H9 (cell line): ENCODE data around the gene PPP1R26. TPM values are rescaled to one million over a fixed set of nuclear protein-coding genes. Genes with fewer than 3 reads are reported as not detected.

Experiments
- DNase-seq: peaks from one replicate; pipeline ENCODE4 v3.0.0-alpha.2; 2017
- H2AFZ ChIP-seq: one replicate; pipeline ENCODE4 v1.6.1; 2013; ENCODE audit warnings: mild to moderate bottlenecking, low read length, control low read depth, moderate library complexity
- H2AK5ac ChIP-seq: 2 replicates; pipeline ENCODE4 v1.6.1; 2013; ENCODE audit warnings: low read length, control low read depth, mixed read lengths; ENCODE audit not compliant: insufficient read length
- H2BK120ac ChIP-seq: one replicate; pipeline ENCODE4 v1.6.1; 2013; ENCODE audit warnings: low read depth, mild to moderate bottlenecking, low read length, control low read depth, inconsistent platforms; ENCODE audit not compliant: poor library complexity, severe bottlenecking
- H2BK12ac ChIP-seq: 2 replicates; pipeline ENCODE4 v1.6.1; 2013; ENCODE audit warnings: low read length, control low read depth, mixed read lengths, low read depth; ENCODE audit not compliant: insufficient read length
- H2BK15ac ChIP-seq: 2 replicates; pipeline ENCODE4 v1.6.1; 2013; ENCODE audit warnings: low read depth, low read length, control low read depth
- H2BK20ac ChIP-seq: one replicate; pipeline ENCODE4 v1.6.1; 2013; ENCODE audit warnings: low read depth, mild to moderate bottlenecking, low read length, control low read depth, inconsistent platforms; ENCODE audit not compliant: poor library complexity, severe bottlenecking
- H2BK5ac ChIP-seq: 2 replicates; pipeline ENCODE4 v1.6.1; 2013; ENCODE audit warnings: low read length, control low read depth, mixed read lengths; ENCODE audit not compliant: insufficient read length
- H3K14ac ChIP-seq: 2 replicates; pipeline ENCODE4 v1.6.1; 2013; ENCODE audit warnings: low read length, control low read depth; ENCODE audit not compliant: insufficient read depth
- H3K18ac ChIP-seq: 2 replicates; pipeline ENCODE4 v1.6.1; 2013; ENCODE audit warnings: low read depth, mild to moderate bottlenecking, mixed read lengths, low read length, control low read depth; ENCODE audit not compliant: insufficient read length
- H3K23ac ChIP-seq: 2 replicates; pipeline ENCODE4 v1.6.1; 2013; ENCODE audit warnings: low read length, control low read depth, mixed read lengths, low read depth; ENCODE audit not compliant: insufficient read length
- H3K23me2 ChIP-seq: 2 replicates; pipeline ENCODE4 v1.6.1; 2013; ENCODE audit warnings: low read depth, mild to moderate bottlenecking, mixed read lengths, low read length, control low read depth; ENCODE audit not compliant: insufficient read length, poor library complexity, severe bottlenecking
- H3K27ac ChIP-seq: 2 replicates; pipeline ENCODE4 v1.5.1; 2013; ENCODE audit warnings: low read length, control low read depth, mixed read lengths, low read depth; ENCODE audit not compliant: insufficient read length
- H3K27me3 ChIP-seq: 2 replicates; pipeline ENCODE4 v1.6.1; 2013; ENCODE audit warnings: low read length, control low read depth, inconsistent platforms; ENCODE audit not compliant: insufficient read depth
- H3K4ac ChIP-seq: 2 replicates; pipeline ENCODE4 v1.6.1; 2013; ENCODE audit warnings: low read depth, mild to moderate bottlenecking, control low read depth, inconsistent platforms, low read length, moderate library complexity
- H3K4me1 ChIP-seq: 2 replicates; pipeline ENCODE4 v1.6.1; 2013; ENCODE audit warnings: low read length, control low read depth, inconsistent platforms; ENCODE audit not compliant: insufficient read depth
- H3K4me2 ChIP-seq: 2 replicates; pipeline ENCODE4 v1.6.1; 2013; ENCODE audit warnings: low read length, control low read depth, mixed read lengths; ENCODE audit not compliant: insufficient read length, insufficient read depth
- H3K56ac ChIP-seq: 2 replicates; pipeline ENCODE4 v1.6.1; 2013; ENCODE audit warnings: low read depth, mild to moderate bottlenecking, mixed read lengths, low read length, control low read depth; ENCODE audit not compliant: insufficient read length
- H3K79me1 ChIP-seq: 2 replicates; pipeline ENCODE4 v1.6.1; 2013; ENCODE audit warnings: low read depth, mild to moderate bottlenecking, moderate library complexity, low read length, control low read depth, inconsistent platforms; ENCODE audit not compliant: insufficient read depth, poor library complexity, severe bottlenecking
- H3K79me2 ChIP-seq: 2 replicates; pipeline ENCODE4 v1.6.1; 2013; ENCODE audit warnings: low read length, control low read depth, inconsistent platforms; ENCODE audit not compliant: insufficient read depth
- H3K9ac ChIP-seq: 2 replicates; pipeline ENCODE4 v1.6.1; 2013; ENCODE audit warnings: low read length, control low read depth, mixed read lengths; ENCODE audit not compliant: insufficient read length; ENCODE audit errors: extremely low read depth
- H3K9me3 ChIP-seq: one replicate; pipeline ENCODE4 v1.6.1; 2013; ENCODE audit warnings: low read depth, low read length, inconsistent platforms; ENCODE audit not compliant: control insufficient read depth
- H3T11ph ChIP-seq: one replicate; pipeline ENCODE4 v1.6.1; 2013; ENCODE audit warnings: mild to moderate bottlenecking, low read length, control low read depth, inconsistent platforms
- H4K20me1 ChIP-seq: one replicate; pipeline ENCODE4 v1.6.1; 2013; ENCODE audit not compliant: control insufficient read depth, insufficient read length, insufficient read depth
- H4K5ac ChIP-seq: 2 replicates; pipeline ENCODE4 v1.6.1; 2013; ENCODE audit warnings: low read depth, mild to moderate bottlenecking, mixed read lengths, low read length, control low read depth; ENCODE audit not compliant: insufficient read length
- H4K8ac ChIP-seq: replicated peaks from 2 replicates; pipeline ENCODE4 v1.6.1; 2013; ENCODE audit warnings: low read length, control low read depth, mixed read lengths, low read depth; ENCODE audit not compliant: insufficient read length
- H4K91ac ChIP-seq: 2 replicates; pipeline ENCODE4 v1.6.1; 2013; ENCODE audit warnings: low read depth, mild to moderate bottlenecking, moderate library complexity, mixed read lengths, low read length, control low read depth; ENCODE audit not compliant: insufficient read length
- H3K27ac Mint-ChIP-seq, 3 experiments: 2 replicates in 2 of 3; 3 replicates in 1 of 3; pipeline ENCODE4 v1.8.0; 2020 to 2021; ENCODE audit warnings: mixed read lengths in 3 of 3, mild to moderate bottlenecking in 1 of 3, moderate library complexity in 1 of 3
- H3K27me3 Mint-ChIP-seq: 2 replicates; pipeline ENCODE4 v1.8.0; 2021; ENCODE audit warnings: low read depth, mild to moderate bottlenecking, moderate library complexity, mixed read lengths
- H3K36me3 Mint-ChIP-seq, 3 experiments: 2 replicates in 2 of 3; 3 replicates in 1 of 3; pipeline ENCODE4 v1.8.0; 2020 to 2021; ENCODE audit warnings: low read depth in 3 of 3, mixed read lengths in 3 of 3; ENCODE audit not compliant: insufficient read depth in 1 of 3
- H3K4me1 Mint-ChIP-seq, 2 experiments: 2 replicates each; pipeline ENCODE4 v1.8.0; 2020; ENCODE audit warnings: mixed read lengths in 2 of 2
- H3K4me3 Mint-ChIP-seq, 2 experiments: 2 replicates in 1 of 2; 3 replicates in 1 of 2; pipeline ENCODE4 v1.8.0; 2020 to 2021; ENCODE audit warnings: mild to moderate bottlenecking in 2 of 2, mixed read lengths in 2 of 2, moderate library complexity in 1 of 2
- H3K9me3 Mint-ChIP-seq, 2 experiments: 2 replicates in 1 of 2; 3 replicates in 1 of 2; pipeline ENCODE4 v1.8.0; 2020; ENCODE audit warnings: mild to moderate bottlenecking in 2 of 2, mixed read lengths in 2 of 2, moderate library complexity in 1 of 2
- CTCF ChIP-seq: fragments of 200-600 bp; sonication (generic); conservative IDR thresholded peaks from 3 replicates; pipeline ENCODE4 v1.8.0; 2021; ENCODE audit warnings: antibody characterized with exemption, mild to moderate bottlenecking
- WGBS: extraction: QIAGEN DNeasy Blood & Tissue Kit; methylation state at CpG from one replicate; pipeline ENCODE4 v1.1.7; 2013; ENCODE audit warnings: missing lambda C conversion rate, low lambda C conversion rate, mixed read lengths; ENCODE audit not compliant: insufficient read length; ENCODE audit errors: extremely low coverage; 5-methylcytosine and 5-hydroxymethylcytosine counted together
- total RNA-seq: library from RNA; stranded (reverse); gene quantifications from 2 replicates; pipeline ENCODE4 v1.2.1, GENCODE V29; 2021

PPP1R26 gene
- total RNA-seq, 1 experiment from 2014 or later, result 38.0 TPM

- Histone ChIP-seq H3K27me3 (no peaks in the 10 kb centered on the region), H4K91ac (no peak overlapping the region), H3K14ac (no peak overlapping the region), H2BK120ac (no peak overlapping the region), H3K23me2 (no peaks in the 10 kb centered on the region), H3K79me2 (no peaks in the 10 kb centered on the region; the same call in 1 of the 2 replicates), H3K4me2 (no peak overlapping the region), H3K79me1 (no peaks in the 10 kb centered on the region), H3K23ac (no peak overlapping the region), H2BK15ac (no peak overlapping the region), H2AFZ (no peak overlapping the region), H3K18ac (no peak overlapping the region), H3K4ac (no peak overlapping the region), H3K56ac (no peak overlapping the region), H4K20me1 (no peaks in the 10 kb centered on the region), H3K9ac (no peak overlapping the region), H3K4me1 (no peaks in the 10 kb centered on the region), H4K5ac (no peak overlapping the region), H3K9me3 (no peaks in the 10 kb centered on the region), H2BK12ac (no peak overlapping the region), H4K8ac (no peak overlapping the region), H2BK5ac (no peak overlapping the region), H2AK5ac (no peak overlapping the region), H3K27ac (no peak overlapping the region), H2BK20ac (no peak overlapping the region), H3T11ph (no peak overlapping the region)
- Mint-ChIP-seq H3K9me3 (no peaks in the 10 kb centered on the region), H3K4me3 (no peak overlapping the region), H3K4me1 (peaks cover 14 to 17% of the 10 kb centered on the region in 2 experiments), H3K27ac (no peak overlapping the region; a peak in 1 of 7 replicates), H3K36me3 (peaks cover 26 to 64% (median 62%) of the 10 kb centered on the region in 3 experiments), H3K27me3 (no peaks in the 10 kb centered on the region)
- DNase-seq, result no peak
- TF ChIP-seq CTCF, result no peak
- no CpG with 5 or more reads among the region's 33 CpGs for WGBS
Observed at GRCh38 chr9:135486267-135487065, 6.9 kb downstream of the PPP1R26 start.
